GM19099 (cell line): ENCODE results near the gene TAS1R3.
A peak's percentile ranks its signal among the peaks of the same experiment; 100 is the strongest.

ENCODE experiments used
- POLR2A ChIP-seq: IDR thresholded peaks from 3 replicates; pipeline ENCODE4 v1.6.1; 2011; ENCODE audit warnings: low read depth; ENCODE audit not compliant: insufficient read length; ENCODE audit errors: extremely low read depth

The TAS1R3 gene

DNA sequence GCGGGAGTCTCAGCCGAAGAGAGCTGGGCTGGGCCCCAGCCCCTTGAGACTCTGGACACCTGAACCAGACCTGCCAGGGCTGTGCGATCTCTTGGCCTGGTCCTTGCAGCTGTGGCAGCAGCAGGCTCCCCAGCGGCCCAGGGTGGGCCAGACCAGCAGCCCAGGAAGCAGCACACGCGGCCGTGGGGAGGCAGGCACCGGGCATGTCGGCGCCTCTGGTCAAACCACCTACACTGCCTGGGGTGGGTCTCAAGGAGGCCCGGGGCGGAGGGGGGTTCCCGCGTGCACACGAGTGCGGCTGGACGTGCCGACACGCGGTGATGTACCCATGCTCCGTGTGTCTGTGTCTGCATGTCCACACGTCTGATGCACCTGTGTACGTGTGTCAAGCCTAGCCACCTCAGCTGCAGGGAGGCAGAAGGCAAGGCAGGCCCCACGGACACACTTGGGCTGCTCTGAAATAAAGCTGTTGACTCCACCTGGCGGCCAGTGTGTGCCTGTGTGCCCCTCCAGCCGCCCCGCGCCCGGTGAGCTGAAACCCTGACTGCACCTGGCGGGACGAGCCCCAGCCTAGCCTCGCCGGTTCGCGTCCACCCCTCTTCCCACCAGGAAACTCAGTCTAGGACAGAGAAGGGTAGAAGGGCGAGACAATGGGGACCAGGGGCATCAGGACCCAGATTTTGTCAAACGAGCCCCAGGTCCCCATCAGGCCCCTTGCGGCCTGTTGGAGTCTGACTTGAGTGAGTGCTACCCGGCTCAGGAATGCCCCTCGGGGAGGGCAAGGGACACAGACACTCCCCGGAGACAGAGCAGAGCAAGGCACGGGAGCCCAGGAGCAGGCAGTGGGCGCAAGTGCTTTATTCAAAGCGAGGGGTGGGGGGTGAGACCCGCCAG, 39.3 kb upstream of the TAS1R3 start:
- peak; percentile 16 for TF ChIP-seq POLR2A

GRCh38 chr1:1292442-1292779, 38.7 kb upstream of the TAS1R3 start:
- TF ChIP-seq POLR2A = no peak

GRCh38 chr1:1292851-1293250, 38.2 kb upstream of the TAS1R3 start:
- TF ChIP-seq POLR2A = no peak

- TF ChIP-seq POLR2A = no peak
Observed at GRCh38 chr1:1293263-1294249, 37.5 kb upstream of the TAS1R3 start.

- TF ChIP-seq POLR2A = no peak
Observed at GRCh38 chr1:1294250-1294890, 36.7 kb upstream of the TAS1R3 start.

GRCh38 chr1:1295154-1295923, 35.7 kb upstream of the TAS1R3 start:
- no peak for TF ChIP-seq POLR2A

GRCh38 chr1:1296070-1297061, 34.7 kb upstream of the TAS1R3 start:
- no peak for TF ChIP-seq POLR2A

DNA sequence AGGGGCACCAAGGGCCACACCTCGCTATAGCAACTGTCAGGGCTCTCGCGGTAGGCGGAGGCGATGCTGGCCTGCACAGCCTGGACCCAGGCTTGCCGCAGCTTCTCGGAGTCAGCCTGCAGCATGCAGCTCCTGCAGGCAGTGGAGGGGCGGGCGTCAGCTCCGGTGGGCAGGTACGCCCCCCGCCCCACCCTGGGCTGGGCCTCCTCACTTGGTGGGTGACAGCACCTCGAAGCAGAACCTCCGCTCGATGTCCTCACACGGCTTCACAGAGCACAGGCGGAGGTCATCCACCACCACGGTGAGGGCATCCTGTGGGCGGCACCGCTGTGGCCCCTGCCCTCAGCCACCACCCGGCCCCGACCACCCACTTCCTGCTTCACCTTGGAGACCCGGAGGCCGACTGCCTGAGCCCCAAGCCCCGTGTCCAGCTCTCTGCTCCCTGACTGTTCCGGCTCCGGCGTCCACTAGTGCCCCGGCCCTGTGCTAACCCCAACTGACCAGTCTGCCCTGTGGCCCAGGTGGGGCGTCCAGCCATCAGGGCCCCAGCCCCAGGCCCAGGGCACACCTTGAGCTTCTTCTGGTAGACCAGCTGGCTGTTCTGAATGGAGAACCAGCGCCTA, 33.2 kb upstream of the TAS1R3 start:
- no peak for TF ChIP-seq POLR2A

DNA sequence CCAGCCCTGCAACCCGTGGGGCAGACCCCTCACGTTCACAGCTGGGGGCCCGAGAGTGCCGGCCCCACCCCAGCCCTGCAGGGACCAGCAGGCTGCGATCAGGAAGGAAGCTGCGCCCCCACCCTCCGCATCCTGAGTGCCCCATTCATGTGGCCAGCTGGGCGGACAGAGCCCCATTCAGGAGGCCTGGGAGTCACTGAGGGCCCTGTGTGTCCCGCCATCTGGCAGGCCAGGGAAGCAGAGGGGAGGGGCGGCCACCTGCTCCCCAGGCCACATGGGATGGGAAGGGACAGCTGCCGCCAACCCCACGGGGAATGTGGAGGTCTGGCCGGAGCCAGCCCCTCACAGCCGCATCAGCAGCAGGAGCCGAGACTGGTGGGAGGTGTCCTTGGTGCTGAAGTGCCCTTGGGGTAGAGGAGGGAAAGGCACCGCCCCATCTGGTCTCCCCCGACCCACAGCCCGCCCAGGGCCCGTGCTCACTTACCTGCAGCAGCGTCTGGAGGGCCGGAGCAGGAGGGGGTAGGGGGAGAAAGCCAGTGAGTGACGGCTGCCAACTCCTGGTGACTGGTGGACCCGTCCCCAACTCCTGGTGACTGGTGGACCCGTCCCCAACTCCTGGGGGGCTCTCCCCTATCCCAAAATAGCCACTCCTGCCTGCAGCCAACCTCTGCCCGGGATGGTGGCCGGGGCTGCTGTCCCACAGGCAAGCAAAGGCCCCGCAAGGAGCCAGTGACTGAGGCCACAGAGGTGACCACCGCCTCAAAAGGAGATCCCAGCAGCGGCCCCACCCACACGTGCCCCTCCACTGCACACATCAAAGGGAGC, 32.0 kb upstream of the TAS1R3 start:
- no peak for TF ChIP-seq POLR2A

DNA sequence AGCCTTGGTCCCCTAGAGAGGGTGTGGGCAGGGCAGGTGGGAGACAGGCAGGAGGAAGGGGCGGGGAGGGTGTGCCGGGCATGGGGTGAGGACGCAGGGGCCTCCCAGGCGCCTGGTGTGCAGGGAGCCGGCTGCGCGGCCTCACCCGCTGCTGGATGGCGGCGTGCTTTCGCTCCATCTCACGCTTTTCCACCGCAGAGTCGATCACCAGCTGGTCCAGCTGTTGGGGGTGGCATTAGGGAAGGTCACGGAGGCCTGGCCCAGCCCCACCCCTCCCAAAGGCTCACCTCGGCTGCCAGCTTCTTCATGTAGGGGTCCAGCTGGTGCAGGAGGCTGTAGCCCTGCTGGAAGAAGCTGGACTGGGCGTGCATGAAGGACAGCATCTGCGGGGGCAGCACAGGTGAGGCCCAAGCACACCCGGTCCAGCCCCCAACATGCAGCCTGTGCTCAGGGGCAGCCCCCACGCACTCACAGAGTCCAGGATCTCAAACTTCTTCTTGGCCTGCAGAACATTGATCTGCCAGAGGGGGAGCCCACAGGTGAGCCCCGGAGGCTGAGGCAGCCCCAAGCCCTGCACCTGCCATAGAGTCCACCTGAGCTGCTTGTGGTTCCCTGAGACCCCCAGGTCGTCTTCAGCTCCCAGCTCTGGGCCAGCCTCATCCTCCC, 31.3 kb upstream of the TAS1R3 start:
- TF ChIP-seq POLR2A = no peak

DNA sequence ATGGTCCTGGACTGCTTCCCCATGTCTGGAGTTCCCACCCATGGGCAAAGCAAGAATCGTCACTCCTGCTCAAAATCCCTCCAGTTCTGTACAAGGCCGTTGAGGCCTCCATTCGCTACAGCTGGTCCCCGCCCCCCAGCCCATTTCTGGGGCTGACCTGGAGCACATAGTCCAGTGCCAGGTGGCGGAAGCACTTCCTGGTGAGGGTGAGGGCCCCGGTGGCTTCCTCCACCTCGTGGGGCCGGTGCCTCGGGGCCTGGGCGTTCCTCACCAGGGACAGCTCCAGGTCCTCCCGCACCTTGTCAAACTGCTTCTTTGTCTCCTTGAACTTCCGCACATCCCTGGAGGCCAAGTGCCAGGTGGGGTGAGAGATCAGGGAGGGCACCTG, 30.7 kb upstream of the TAS1R3 start:
- TF ChIP-seq POLR2A = no peak

GRCh38 chr1:1302006-1302430, 29.1 kb upstream of the TAS1R3 start:
- no peak for TF ChIP-seq POLR2A

GRCh38 chr1:1302951-1303509, 28.1 kb upstream of the TAS1R3 start:
- TF ChIP-seq POLR2A = no peak
